B cell (primary cell): ENCODE measurements around the gene ADK. TPM values are rescaled to one million over a fixed set of nuclear protein-coding genes. Genes with fewer than 3 reads are reported as not detected.

Experiments
- ATAC-seq: fragments of 200-7000 bp; cut with Tn5 transposase; one replicate; pipeline ENCODE4 v1.10.0; 2021; ENCODE audit warnings: low read depth, mild to moderate bottlenecking, moderate number of reproducible peaks, moderate library complexity
- CTCF ChIA-PET: fragments of 350-600 bp; sonication (Branson Sonifier 250); formaldehyde crosslinking; loops from one replicate; lab custom pipeline; 2021; ENCODE audit warnings: antibody characterized with exemption, inconsistent platforms; lab: Charles Lee
- POLR2A ChIA-PET: fragments of 350-600 bp; sonication (Branson Sonifier 250); formaldehyde crosslinking; loops from one replicate; lab custom pipeline; 2021; ENCODE audit warnings: antibody characterized with exemption; lab: Charles Lee
- DNase-seq: peaks from one replicate; pipeline ENCODE4 v3.0.0; 2013
- H2AFZ ChIP-seq: 2 replicates; pipeline ENCODE4 v1.6.1; 2012; ENCODE audit warnings: mild to moderate bottlenecking, low read depth, low read length; ENCODE audit not compliant: insufficient read depth, poor library complexity, severe bottlenecking
- H3K27ac ChIP-seq, 2 donors: 1 replicate in 1 of 2; 2 replicates in 1 of 2; pipeline ENCODE4 v1.5.1; 2012 to 2013; ENCODE audit warnings: low read length in 2 of 2, mild to moderate bottlenecking in 2 of 2, moderate library complexity in 1 of 2
- H3K27me3 ChIP-seq, 4 experiments: fragments of 200-600 bp in 1 of 4; sonication (generic) in 1 of 4; replicated peaks in 1 of 4; 1 replicate in 2 of 4; 2 replicates in 2 of 4; pipeline versions ENCODE4 v1.6.1 to v1.7.0; 2013 to 2016; ENCODE audit warnings: low read length in 3 of 4, mild to moderate bottlenecking in 2 of 4, mixed read lengths in 1 of 4, moderate library complexity in 1 of 4; ENCODE audit not compliant: insufficient read depth in 4 of 4, control insufficient read depth in 3 of 4; ENCODE audit errors: control extremely low read depth in 1 of 4
- H3K36me3 ChIP-seq, 2 experiments: replicated peaks in 1 of 2; 1 replicate in 1 of 2; 2 replicates in 1 of 2; pipeline versions ENCODE4 v1.6.1 to v1.7.1; 2013; ENCODE audit warnings: low read length in 1 of 2; ENCODE audit not compliant: insufficient read depth in 2 of 2, control insufficient read depth in 1 of 2; ENCODE audit errors: control extremely low read depth in 1 of 2, extremely low read depth in 1 of 2
- H3K4me1 ChIP-seq, 2 donors: fragments of 200-600 bp in 1 of 2; sonication (generic) in 1 of 2; 1 replicate in 1 of 2; 2 replicates in 1 of 2; pipeline versions ENCODE4 v1.5.1 to v1.6.1; 2013 to 2017; ENCODE audit warnings: low read length in 2 of 2; ENCODE audit not compliant: control insufficient read depth in 2 of 2, insufficient read depth in 2 of 2
- H3K4me2 ChIP-seq: replicated peaks from 2 replicates; pipeline ENCODE3; 2012; ENCODE audit warnings: mild to moderate bottlenecking, low read depth, low read length; ENCODE audit not compliant: poor library complexity, severe bottlenecking
- H3K4me3 ChIP-seq, 5 experiments: fragments of 200-600 bp in 1 of 5; sonication (generic) in 1 of 5; 1 replicate in 3 of 5; 2 replicates in 2 of 5; pipeline versions ENCODE4 v1.5.1 to v1.7.0; 2011 to 2016; ENCODE audit warnings: low read length in 4 of 5, mild to moderate bottlenecking in 4 of 5, low read depth in 2 of 5, control low read depth in 1 of 5, moderate library complexity in 1 of 5; ENCODE audit not compliant: insufficient read depth in 1 of 5; ENCODE audit errors: control extremely low read depth in 1 of 5, extremely low read depth in 1 of 5
- H3K79me2 ChIP-seq: fragments of 200-600 bp; sonication (generic); one replicate; pipeline ENCODE4 v1.6.0; 2016; ENCODE audit warnings: low read length; ENCODE audit not compliant: control insufficient read depth, insufficient read depth
- H3K9ac ChIP-seq: fragments of 200-600 bp; sonication (generic); 2 replicates; pipeline ENCODE4 v1.6.1; 2017; ENCODE audit warnings: mild to moderate bottlenecking, low read length, moderate library complexity
- H3K9me3 ChIP-seq, 3 donors: one replicate each; pipeline versions ENCODE4 v1.6.1 to v1.7.1; 2013; ENCODE audit warnings: low read length in 2 of 3; ENCODE audit not compliant: control insufficient read depth in 2 of 3, insufficient read depth in 1 of 3; ENCODE audit errors: control extremely low read depth in 1 of 3
- H4K20me1 ChIP-seq: 2 replicates; pipeline ENCODE4 v1.6.0; 2012; ENCODE audit warnings: mild to moderate bottlenecking, low read length; ENCODE audit not compliant: insufficient read depth, control insufficient read depth, poor library complexity, severe bottlenecking
- H3K27ac Mint-ChIP-seq: one replicate; pipeline ENCODE4 v1.8.0; 2021; ENCODE audit warnings: mixed read lengths
- H3K27me3 Mint-ChIP-seq: one replicate; pipeline ENCODE4 v1.8.0; 2021; ENCODE audit warnings: mixed read lengths
- H3K4me1 Mint-ChIP-seq: one replicate; pipeline ENCODE4 v1.8.0; 2021; ENCODE audit warnings: mixed read lengths
- H3K4me3 Mint-ChIP-seq: one replicate; pipeline ENCODE4 v1.8.0; 2021; ENCODE audit warnings: mixed read lengths
- H3K9me3 Mint-ChIP-seq: one replicate; pipeline ENCODE4 v1.8.0; 2022; ENCODE audit warnings: mixed read lengths; ENCODE audit not compliant: insufficient read depth
- EZH2 ChIP-seq: IDR thresholded peaks from 2 replicates; pipeline ENCODE4 v1.6.1; 2012; ENCODE audit warnings: borderline replicate concordance, low read depth, mild to moderate bottlenecking, moderate library complexity, low read length; ENCODE audit not compliant: insufficient read depth, poor library complexity, severe bottlenecking
- WGBS: methylation state at CpG from one replicate; pipeline ENCODE4 v1.1.5; 2013; ENCODE audit warnings: missing lambda C conversion rate; ENCODE audit not compliant: insufficient coverage; 5-methylcytosine and 5-hydroxymethylcytosine counted together
- intact Hi-C: fragments of 100-400 bp; cut with micrococcal nuclease; formaldehyde crosslinking; loops from one replicate; pipeline ENCODE4 v1.10.0; 2022
- polyA plus RNA-seq: library from polyadenylated mRNA; depleted of rRNA; stranded (reverse); fragments of >200 nt; gene quantifications from 2 replicates; pipeline ENCODE4 v1.2.3, GENCODE V29; 2012
- total RNA-seq, 2 donors: library from RNA; stranded (reverse); fragments of 120-200 nt in 1 of 2; gene quantifications; 1 replicate in 1 of 2; 2 replicates in 1 of 2; pipeline versions ENCODE4 v1.2.3 to v1.2.4, GENCODE V29; 2013 to 2022
- TF ChIP-seq, protein P1 (sequence below): fragments of 200-600 bp; IDR thresholded peaks from one replicate; pipeline ENCODE4 v1.8.0; 2022; ENCODE audit warnings: antibody characterized with exemption, mild to moderate bottlenecking

Gene ADK
- total and polyA plus RNA-seq, 2 donors (not counting 1 experiment from before 2014, with no cell fraction given) = 37.2 to 52.6 TPM

DNA sequence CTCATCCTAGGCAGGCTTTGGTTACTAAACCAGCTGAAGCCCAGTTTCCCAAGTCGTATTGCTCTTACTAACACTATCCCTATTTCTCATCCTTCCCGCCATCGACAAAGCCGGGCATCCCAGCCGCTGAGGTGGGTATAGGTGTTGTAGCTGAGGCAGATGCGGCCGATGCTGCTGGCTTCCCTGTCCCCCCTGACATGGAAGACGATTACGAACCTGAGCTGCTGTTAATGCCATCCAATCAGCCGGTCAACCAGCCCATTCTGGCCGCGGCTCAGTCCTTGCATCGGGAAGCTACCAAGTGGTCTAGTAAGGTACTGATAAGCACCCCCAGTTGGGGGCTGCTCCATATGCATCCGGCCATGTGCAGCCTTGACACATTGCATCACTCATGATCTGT is 39.2 kb upstream of the ADK start:
- Mint-ChIP-seq H3K27ac (no peak overlapping the region), H3K4me1 (no peaks in the 10 kb centered on the region), H3K4me3 (no peak overlapping the region), H3K27me3 (no peaks in the 10 kb centered on the region), H3K9me3 (no peaks in the 10 kb centered on the region)
- no peaks in the 10 kb centered on the region for H4K20me1 ChIP-seq
- peaks cover 5% of the 10 kb centered on the region for H3K79me2 ChIP-seq
- H3K36me3 ChIP-seq = peaks cover 15 to 85% of the 10 kb centered on the region in 2 experiments
- 98% methylated on average over 9 of the region's 14 CpGs for WGBS
- no peaks in the 10 kb centered on the region for H3K27me3 ChIP-seq
- no peak overlapping the region for H2AFZ ChIP-seq
- ATAC-seq (no peak), DNase-seq (no peak)
- H3K9ac ChIP-seq = no peak overlapping the region
- H3K9me3 ChIP-seq = no peaks in the 10 kb centered on the region
- H3K4me2 ChIP-seq = no peak overlapping the region
- intact Hi-C loops = no loop called here
- no peak overlapping the region for H3K27ac ChIP-seq
- no peak for TF ChIP-seq EZH2
- TF ChIP-seq, protein P1, sequence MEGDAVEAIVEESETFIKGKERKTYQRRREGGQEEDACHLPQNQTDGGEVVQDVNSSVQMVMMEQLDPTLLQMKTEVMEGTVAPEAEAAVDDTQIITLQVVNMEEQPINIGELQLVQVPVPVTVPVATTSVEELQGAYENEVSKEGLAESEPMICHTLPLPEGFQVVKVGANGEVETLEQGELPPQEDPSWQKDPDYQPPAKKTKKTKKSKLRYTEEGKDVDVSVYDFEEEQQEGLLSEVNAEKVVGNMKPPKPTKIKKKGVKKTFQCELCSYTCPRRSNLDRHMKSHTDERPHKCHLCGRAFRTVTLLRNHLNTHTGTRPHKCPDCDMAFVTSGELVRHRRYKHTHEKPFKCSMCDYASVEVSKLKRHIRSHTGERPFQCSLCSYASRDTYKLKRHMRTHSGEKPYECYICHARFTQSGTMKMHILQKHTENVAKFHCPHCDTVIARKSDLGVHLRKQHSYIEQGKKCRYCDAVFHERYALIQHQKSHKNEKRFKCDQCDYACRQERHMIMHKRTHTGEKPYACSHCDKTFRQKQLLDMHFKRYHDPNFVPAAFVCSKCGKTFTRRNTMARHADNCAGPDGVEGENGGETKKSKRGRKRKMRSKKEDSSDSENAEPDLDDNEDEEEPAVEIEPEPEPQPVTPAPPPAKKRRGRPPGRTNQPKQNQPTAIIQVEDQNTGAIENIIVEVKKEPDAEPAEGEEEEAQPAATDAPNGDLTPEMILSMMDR = no peak
- no peak overlapping the region for H3K4me3 ChIP-seq
- H3K4me1 ChIP-seq = no peaks in the 10 kb centered on the region
- ChIA-PET CTCF (no interaction called here), POLR2A (no interaction called here)

DNA sequence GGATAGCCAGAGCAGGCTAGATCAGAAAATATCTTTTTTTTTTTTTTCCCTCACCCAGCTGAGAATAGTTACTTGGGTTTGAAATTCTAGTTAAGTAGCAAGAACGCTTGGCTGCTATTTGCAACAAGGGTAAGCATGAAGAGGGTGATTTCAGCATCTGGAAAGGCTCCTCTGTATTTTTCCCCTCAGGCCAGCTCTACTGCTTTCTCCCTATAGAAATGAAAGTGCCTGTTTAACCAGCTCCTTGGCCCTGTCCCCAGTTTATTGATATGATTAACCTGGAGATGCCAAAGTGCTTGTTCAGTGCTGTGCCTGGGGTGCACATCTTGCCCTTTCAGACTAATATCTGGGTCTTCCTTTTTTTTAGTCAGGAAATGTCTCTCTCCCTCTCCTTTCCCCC is 37.5 kb upstream of the ADK start:
- DNase-seq = no peak
- ChIA-PET POLR2A (interaction anchor here (0.6 kb wide), 1 partner anchor 223 kb away, joined by 3 read pairs; no protein-coding TSS in a partner anchor), CTCF (interaction anchor here (0.9 to 1.3 kb wide), 4 partner anchors 55 to 234 kb away, joined by 3 to 4 read pairs (median 3); no protein-coding TSS in a partner anchor)
- H3K79me2 ChIP-seq = peaks cover 5% of the 10 kb centered on the region
- Mint-ChIP-seq H3K4me3 (no peak overlapping the region), H3K27me3 (no peaks in the 10 kb centered on the region), H3K9me3 (no peaks in the 10 kb centered on the region), H3K4me1 (no peaks in the 10 kb centered on the region), H3K27ac (no peak overlapping the region)
- ATAC-seq = no peak
- H4K20me1 ChIP-seq = no peaks in the 10 kb centered on the region
- no peak overlapping the region for H2AFZ ChIP-seq
- H3K9me3 ChIP-seq = no peaks in the 10 kb centered on the region
- no peaks in the 10 kb centered on the region for H3K4me1 ChIP-seq
- no peak overlapping the region for H3K27ac ChIP-seq
- no peak overlapping the region for H3K4me3 ChIP-seq
- H3K9ac ChIP-seq = no peak overlapping the region
- intact Hi-C loops = no loop called here
- H3K36me3 ChIP-seq = peaks cover 18 to 92% of the 10 kb centered on the region in 2 experiments
- no peaks in the 10 kb centered on the region for H3K27me3 ChIP-seq
- H3K4me2 ChIP-seq = no peak overlapping the region
- TF ChIP-seq, protein P1 = no peak
- TF ChIP-seq EZH2 = no peak
- no CpG with 5 or more reads among the region's 1 CpG for WGBS
